Fibroblast of skin of right quadriceps (primary cell): ENCODE data around the gene TFDP2.
A peak's percentile ranks its signal among the peaks of the same experiment; 100 is the strongest.
"Not testable (repeated sequence)": the region's sequence is repeated elsewhere in the genome, so short reads cannot be mapped to it uniquely, and the experiment has no call there.

Source experiments
- DNase-seq: peaks from one replicate; pipeline ENCODE4 v3.0.0-alpha.2; 2013

The TFDP2 gene

DNA sequence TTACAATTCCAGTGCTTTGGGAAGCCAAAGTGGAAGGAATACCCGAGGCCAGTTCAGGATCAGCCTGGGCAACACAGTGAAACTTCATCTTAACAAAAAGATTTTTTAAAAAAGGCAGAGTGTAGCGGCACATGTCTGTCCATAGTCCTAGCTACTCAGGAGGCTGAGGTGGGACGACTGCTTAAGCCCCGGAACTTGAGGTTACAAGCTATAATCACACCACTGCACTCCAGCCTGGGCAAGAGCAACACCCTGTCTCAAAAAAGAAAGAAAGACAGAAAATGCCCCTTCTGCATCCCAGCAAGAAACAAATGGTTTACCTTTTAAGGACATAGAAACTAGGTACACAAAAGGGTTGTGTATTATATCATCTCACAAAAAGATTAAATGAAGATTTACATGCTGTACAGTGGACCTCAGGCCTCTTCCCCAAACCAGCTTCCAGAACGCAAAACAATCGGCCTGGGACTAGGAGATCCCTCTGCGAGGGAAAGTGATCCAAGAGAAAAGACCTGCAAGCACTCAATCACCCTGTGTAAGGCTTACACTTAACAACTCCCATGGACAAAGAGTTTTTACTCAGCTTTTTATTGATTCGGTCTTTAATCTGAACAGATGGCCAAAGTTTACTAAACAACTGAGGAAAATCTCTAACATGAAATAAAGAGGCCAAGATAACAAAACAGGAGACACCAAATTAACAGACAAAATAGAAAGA is 21.2 kb downstream of the TFDP2 start:
- DNase-seq = no peak

DNA sequence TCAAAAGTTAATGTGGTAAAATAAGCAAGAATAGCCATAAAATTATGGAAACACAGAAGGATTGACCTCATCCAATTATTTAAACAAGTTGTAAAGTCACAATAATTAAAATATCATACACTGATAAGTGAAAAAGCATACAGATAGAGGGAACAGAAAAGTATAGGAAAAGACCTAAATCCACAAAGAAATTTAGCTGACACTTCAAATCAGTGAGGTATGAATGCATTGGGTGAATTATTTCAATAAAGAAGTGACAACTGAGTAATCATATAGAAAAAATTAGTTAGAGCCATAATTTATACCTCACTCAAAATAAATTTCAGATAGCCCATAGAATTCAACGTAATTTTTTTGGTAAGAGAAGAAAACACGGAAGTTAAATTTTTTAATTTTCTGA is 25.1 kb downstream of the TFDP2 start:
- DNase-seq = no peak

DNA sequence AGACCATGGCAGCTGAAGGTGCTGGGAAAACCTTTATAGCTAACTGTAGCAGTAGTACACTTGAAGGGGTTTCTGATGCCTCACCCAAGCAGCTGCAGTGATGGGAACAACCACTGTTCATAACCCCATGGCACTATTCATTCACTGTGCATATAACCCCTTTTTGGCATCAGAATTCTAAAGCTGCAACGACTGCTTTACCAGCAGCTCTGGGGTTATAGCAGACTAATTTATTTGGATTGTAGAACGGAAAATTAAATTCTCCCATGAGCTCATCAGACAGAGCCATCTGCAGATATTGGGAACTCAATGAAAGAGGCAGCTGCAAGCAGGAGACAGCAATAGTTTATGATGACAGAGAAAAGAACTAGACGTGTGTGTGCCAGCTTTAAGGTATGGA is 28.6 kb downstream of the TFDP2 start:
- DNase-seq = no peak

DNA sequence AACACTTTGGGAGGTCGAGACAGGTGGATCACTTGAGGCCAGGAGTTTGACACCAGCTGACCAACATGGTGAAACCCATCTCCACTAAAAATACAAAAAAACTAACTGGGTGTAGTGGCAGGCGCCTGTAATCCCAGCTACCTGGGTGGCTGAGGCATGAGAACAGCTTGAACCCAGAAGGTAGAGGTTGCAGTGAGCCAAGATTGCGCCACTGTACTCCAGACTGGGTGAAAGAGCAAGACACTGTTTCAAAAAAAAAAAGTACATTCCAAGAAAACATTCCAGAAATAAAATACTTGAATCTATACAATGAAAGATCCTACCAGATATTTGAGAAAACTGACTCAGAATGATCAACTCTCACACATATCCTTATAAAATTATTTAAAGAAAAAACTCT is 30.4 kb downstream of the TFDP2 start:
- no peak for DNase-seq

DNA sequence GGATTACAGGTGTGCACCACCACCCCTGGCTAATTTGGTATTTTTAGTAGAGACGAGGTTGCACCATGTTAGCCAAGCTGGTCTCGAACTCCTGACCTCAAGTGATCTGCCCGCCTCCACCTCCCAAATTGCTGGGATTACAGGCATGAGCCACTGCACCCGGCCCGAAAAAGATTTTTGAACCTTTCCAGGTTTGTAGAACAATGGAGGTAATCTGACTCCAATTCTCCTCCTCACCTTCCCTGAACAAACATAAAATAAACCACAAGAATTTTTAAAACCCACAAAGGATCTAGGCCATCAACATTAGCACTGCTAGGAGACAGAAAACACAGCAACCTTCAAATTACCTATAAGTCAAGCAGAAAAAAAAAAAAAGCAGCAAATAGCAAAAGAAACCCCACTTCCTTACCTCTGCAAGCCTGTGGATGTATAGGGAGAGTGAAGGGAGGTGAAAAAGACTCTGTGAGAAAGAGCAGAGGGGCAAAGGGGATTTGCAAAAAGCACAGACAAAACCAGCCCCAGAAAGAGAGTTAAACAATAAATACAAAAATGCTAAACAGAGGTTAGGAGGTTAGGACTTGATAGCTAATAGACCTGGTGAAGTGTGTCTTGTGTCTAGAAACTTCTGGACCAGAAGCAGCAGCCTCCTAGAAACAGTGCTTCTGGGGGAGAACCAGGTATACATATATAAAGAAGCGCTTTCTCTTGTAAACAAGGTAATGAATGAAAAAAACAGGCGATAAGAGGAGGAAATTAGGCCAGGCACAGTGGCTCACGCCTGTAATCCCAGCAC is 32.1 kb downstream of the TFDP2 start:
- peak; percentile 15 for DNase-seq

DNA sequence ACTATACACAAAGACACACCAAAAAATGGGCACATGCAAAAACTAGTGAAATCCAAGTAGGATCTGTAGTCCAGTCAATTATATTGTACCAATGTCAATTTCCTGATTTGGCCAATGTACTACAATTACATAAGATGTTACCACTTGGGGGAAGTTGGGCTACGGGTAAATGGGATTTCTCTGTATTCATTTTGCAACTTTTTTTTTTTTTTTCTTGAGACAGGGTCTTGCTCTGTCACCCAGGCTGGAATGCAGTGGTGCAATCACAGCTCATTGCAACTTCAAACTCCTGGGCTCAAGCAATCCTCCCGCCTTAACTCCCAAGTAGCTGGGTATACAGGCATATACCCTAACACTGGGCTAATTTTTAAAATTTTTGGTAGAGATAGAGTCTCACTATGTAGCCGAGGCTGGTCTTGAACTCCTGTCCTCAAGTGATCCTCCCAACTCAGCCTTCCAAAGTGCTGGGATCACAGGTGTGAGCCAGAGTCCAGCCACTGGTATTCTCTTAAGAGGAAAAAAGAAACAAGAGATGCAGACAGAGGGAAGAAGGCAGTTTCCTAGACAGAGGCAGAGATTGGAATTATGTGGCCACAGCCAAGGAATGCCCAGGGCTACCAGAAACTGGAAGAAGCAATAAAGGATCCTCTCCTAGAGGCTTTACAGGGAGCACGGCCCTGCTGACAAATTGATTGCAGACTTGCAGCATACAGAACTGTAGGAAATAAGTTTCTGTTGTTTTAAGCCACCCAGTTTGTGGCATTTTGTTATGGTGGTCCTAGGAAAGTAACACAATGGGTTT is 33.3 kb downstream of the TFDP2 start:
- DNase-seq = peak; percentile 16

DNA sequence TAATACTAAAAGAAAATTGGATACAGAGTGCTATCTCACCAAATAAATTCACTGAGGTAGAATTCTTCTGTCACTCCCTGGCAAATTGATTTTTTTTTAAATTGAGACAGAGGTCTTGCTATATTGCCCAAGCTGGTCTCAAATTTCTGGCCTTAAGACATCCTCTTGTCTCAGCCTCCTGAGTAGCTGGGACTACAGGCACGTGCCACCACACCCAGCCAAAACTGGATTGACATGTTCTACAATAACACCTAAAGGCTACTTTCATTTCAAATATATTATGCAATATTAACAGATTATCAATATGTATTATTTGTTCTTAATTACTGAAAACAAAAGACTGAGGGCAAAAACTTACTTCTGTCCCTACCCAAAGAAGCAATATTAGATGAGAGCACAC is 36.7 kb downstream of the TFDP2 start:
- DNase-seq = no peak

DNA sequence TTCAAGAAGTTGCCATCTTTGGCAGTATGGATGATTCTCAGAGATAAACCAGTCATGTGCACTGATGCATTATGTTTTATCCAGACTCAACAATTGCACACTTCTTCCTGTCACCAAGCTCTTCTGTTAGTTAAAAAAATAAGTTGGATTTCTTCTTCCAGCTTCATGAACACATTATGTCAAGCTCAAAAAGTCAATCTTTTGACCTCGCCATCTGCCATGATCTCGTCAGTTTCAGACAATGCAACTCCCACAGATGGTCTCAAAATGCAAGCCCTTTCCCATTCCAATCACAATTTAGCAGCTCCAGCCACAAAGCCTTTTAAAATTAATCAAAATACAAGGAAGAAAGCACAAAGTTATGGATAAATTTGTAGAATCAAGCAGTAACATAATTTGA is 42.8 kb downstream of the TFDP2 start:
- DNase-seq = no peak

DNA sequence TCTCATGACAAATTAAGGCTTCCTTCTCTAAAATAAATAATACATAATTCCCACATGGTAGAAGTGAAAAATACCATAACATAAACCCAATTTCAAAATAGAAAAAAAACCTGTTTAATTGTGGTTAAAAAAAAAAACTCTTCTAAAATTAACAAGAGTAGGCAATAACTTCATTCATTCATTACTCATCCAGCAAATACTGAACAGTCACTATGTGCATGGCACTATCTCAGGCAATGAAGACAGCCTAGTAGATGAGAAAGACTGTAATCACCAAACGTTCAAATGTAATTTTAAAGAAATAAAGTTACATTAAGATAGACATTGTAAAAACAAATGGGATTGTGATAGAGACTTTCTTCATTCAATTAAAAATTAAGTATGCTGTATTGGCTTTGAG is 43.4 kb downstream of the TFDP2 start:
- no peak for DNase-seq

DNA sequence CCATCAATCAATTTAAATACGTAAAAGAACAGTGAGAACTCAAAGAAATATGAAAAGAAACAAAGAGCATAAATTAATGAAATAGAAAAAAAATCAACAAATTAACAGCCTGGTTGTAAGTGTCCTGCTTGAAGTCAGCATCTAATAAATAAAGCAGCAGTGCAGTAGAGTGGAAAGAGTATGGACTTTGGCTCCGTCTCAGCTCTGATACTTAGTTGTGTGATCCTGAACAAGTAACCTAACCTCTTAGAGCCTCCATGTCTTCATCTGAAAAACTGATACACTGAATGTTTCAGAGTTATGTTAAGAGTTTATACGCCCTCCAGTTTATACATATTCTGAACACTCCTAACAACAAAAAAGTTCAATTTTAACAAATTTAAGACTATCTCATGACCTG is 44.6 kb downstream of the TFDP2 start:
- no peak for DNase-seq

DNA sequence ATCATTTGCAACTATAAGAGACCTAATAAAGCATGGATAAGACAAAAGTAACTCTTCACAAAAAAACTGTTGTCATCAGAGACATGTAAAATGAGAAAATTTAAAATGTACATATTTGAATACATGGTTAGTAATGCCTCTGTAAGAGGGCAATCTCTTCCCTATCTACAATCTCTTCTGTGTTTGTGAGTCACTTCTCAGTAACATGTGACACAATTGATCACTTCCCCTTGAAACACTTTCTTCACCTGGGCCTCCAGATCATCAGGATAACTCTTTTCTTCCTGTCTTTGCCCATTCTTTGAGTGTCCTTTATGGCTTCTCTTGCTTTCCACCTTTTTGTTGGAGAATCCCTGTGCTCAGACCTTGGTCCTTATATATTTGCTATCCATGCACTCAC is 50.4 kb downstream of the TFDP2 start:
- DNase-seq = no peak

DNA sequence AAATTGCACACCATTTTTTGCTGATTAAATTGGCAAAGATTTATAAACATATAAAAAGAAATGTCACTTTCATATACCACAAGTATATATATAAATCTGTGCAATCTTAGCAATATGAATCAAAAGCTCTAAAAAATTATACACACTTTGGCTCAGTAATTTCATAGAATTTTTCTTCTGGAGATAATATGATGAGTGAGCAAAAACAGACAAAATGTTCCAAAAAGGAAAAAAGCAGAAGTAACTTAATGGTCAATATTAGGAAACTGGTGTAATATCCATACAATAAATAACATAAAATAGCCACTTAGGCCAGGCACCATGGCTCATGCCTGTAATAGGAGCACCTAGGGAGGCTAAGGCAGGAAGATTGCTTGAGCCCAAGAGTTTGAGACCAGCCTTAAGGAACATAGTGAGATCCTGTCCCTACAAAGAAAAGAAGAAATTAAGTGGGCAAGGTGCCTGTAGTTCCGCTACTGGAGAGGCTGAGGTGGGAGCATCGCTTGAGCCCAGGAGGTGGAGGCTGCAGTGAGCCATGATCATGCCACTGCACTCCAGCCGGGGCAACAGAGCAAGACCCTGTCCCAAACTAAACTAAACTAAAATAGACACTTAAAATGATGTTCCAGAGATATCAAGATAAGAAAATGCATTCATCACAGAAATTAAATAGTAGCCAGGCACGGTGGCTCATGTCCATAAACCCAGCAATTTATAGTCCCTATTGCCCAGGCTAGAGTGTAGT is 52.1 kb downstream of the TFDP2 start:
- DNase-seq = no peak

DNA sequence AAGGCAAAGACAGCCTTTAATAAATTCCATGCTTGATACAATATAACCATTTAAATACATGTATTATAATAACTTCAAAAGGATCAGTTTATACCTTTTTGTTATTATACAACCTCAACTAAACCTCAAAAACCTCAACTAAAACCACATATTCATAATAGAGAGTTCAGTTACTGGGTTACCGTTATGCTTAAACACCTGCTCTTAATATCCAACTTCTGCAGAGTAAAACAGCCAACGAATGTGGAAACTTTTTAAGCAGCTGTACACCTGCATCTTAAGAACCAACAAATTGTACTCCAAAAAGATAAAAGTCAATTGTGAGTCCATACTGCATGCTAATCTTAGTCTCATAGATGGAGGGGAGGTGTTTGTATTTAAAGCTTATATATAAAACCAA is 53.5 kb downstream of the TFDP2 start:
- DNase-seq = no peak

DNA sequence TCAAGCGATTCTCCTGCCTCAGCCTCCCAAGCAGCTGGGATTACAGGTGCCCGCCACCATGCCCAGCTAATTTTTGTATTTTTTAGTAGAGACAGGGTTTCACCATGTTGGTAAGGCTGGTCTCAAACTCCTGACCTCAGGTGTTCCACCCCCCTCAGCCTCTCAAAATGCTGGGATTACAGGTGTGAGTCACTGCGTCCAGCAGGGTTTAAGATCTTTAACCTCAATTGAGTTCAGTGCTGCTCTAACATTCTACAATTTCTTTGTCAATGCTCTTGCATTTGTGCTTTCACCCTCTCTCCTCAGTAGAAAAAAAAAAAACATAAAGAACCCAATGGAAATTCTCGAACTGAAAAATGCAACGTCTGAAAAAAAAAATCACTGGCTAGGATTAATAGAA is 60.4 kb downstream of the TFDP2 start:
- not testable (repeated sequence) for DNase-seq

DNA sequence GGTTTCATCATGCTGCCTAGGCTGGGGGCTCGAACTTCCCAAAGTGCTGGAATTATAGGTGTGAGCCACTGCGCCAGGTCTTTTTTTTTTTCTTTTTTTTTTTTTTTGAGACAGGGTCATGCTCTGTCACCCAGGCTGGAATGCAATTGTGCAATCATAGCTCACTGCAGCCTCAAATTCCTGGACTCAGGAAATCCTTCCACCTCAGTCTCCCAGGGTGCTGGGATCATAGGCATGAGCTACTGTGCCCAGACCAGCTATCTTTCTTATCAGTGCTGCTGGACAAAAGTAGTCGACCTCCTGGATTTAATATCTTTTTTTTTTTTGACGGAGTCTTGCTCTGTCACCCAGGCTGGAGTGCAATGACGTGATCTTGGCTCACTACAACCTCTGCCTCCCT is 60.8 kb downstream of the TFDP2 start:
- peak; percentile 47 for DNase-seq

DNA sequence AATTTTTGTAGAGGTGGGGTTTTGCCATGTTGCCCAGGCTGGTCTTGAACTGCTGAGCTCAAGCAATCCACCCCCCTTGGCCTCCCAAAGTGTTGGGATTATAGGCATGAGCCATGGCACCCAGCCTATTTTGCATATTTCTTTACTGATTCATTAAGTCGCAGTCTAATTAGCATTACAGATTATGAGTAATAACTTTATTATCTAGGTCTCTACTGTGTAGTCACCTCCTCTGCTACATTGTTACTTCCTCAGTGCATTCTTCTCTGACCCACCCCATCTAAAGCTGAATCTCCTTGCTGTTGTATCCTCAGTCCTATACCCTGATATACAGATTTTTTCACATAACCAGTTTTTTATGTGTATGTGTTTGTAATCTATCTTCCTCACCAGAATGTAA is 61.7 kb downstream of the TFDP2 start:
- DNase-seq = peak; percentile 89

DNA sequence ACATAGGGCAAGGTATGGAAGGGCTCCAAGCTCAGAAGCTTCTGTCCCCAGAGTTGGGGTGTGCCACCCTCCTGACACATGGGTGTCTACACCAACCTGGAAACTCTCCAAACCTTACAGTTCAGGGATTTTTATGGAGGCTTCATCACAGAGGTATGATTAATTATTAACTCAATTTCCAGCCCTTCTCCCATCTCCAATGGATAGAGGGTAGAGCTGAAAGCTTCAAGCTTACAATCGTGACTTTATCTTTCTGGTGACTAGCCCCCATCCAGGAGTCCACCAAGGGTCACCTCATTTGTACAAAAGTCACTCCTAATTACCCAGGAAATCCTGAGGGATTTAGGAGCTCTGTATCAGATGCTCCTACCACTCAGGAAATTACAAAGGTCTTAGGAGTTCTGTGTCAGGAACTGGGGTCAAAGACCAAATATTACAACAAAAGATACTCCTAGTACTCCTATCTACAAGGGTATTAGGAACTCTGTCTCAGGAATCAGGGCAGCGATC is 62.7 kb downstream of the TFDP2 start:
- no peak for DNase-seq

DNA sequence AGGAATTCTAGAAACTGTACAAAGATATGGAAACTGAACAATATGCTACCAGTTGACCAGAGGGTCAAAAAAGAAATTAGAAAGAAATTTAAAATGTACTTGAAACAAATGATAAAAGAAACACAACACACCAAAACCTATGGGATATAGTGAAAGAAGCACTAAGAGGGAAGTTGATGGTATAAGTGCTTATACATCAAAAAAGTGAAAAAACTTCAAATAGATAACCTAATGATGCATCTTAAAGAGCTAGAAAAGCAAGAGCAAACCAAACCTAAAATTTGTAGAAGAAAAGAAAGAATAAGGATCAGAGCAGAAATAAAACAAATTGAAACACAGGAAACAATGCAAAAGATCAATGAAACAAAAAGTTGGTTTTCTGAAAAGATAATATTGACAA is 68.2 kb downstream of the TFDP2 start:
- DNase-seq = no peak

DNA sequence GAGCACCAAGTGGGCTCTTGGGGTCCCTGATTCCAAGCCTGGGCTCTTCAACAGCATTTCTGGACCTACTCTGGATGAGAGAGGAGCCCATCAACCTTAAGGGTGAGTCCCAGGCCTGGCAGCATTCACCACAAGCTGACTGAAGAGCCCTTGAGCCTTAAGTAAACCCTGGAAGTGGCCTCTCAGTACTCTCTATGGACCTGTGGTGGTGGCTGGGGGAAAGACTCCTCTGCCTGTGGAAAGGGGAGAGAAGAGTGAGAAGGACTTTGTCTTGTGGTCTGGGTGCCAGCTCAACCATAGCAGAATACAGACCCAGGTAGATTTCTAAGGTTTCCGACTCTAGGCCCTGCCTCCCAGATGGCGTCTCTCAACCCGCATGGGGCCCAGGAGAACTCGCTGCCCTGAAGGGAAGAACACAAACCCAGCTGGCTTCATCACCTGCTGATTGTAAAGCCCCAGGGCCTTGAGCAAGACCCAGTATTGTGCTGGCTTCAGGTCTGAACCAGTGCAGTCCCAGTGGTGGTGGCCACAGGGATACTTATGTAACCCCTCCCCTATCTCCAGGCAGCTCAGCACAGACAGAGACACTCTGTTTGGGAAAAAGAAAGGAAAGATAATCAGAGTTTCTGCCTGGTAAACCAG is 71.4 kb downstream of the TFDP2 start:
- DNase-seq = no peak

DNA sequence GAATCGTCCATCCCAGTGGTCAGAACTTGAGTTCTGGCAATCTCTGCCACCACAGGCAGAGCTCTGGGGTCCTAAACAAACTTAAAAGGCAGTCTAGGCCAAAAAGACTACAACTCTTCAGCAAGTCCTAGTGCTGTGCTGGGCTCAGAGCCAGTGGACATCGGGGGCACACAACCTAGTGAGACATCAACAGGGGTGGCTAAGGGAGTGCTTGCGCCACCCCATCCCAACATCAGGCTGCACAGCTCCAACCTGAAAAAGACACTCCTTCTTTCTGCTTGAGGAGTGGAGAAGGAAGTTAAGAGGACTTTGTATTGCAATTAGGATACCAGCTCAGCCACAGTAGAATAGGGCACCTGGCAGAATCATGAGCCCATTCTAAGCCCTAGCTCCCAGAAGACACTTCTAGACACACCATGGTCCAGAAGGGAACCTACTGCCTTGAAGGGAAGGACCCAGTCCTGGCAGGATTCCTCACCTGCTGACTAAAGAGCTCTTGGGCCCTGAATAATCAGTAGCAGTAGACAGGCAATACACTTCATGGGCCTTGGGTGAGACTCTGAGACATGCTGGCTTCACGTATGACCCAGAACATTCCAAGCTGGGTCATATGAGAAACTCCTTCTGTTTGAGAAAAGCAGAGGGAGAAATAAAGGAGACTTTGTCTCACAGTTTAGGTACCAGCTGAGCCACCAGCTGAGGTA is 72.0 kb downstream of the TFDP2 start:
- no peak for DNase-seq

DNA sequence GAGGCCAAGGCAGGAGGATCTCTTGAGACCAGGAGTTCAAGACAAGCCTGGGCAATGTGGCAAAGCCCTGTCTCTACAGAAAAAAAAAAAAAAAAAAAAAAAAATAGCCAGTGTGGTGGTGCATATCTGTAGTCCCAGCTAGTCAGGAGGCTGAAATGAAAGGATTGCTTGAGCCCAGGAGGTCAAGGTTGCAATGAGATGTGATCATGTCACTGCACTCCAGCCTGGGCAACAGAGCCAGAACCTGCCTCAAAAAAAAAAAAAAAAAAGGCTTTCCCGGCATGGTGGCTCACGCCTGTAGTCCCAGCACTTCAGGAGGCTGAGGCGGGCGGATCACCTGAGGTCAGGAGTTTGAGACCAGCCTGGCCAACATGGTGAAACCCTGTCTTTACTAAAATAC is 73.7 kb downstream of the TFDP2 start:
- not testable (repeated sequence) for DNase-seq

DNA sequence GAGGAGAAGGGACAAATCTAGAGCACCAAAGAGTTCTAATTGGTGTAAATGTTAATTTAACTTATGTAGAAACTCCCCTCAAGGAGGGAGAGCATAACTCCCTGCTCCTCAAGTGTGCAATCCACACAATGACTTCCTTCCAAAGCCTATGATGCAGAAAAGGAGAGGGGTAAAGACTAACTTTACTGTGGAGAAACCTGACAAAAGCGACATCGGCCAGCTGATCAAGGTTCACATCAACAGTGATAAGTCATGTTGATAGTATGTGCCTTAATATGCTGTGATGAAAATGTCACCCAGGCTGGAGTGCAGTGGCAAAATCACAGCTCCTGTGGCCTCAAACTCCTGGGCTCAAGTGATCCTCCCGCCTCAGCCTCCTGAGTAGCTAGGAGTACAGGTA is 76.5 kb downstream of the TFDP2 start:
- DNase-seq = no peak
